ENCODE measurements around the gene BAHCC1.
A peak's percentile ranks its signal among the peaks of the same experiment; 100 is the strongest.

The BAHCC1 gene

DNA sequence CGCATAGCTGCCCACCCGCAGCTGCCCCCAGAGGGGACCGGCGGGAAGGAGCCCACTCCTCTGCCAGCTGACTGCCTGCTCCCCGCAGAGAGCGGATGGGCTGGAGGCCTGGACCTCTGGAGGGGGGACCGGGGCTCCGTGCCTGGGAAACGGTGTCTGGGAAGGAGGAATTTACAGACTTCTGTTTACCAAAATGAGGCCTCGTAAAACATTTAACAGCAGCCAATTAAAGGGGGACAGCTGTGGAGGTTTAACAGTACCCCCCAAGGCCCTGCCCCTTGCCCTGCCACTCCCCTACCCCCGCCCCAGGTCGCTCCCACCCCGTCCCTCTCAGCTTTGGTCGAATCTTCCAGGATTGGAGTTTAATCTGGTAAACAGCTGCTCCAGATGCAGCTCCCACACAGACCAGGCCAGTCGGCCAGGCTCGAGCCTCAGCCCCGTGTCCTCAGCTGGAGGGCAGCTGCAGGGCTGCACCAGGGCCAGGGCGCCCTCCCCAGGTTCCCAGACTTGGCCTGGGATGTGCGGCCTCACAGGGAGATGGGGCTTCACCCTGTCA, 41.1 kb downstream of the BAHCC1 start:
- Histone ChIP-seq H3K4me1 (ENCODE audit: control insufficient read depth, insufficient read depth, low read length) (peaks cover 5% of the 10 kb centered on the region), H3K36me3 (ENCODE audit: control insufficient read depth, insufficient read depth, low read length) (no peaks in the 10 kb centered on the region), H3K27ac (ENCODE audit: low read depth, low read length) (peak overlapping the region; percentile 56), H3K9ac (ENCODE audit: low read length) (no peak overlapping the region), H3K4me3 (ENCODE audit: low read length) (no peak overlapping the region), H3K27me3 (ENCODE audit: control insufficient read depth, insufficient read depth, low read length) (no peaks in the 10 kb centered on the region)

DNA sequence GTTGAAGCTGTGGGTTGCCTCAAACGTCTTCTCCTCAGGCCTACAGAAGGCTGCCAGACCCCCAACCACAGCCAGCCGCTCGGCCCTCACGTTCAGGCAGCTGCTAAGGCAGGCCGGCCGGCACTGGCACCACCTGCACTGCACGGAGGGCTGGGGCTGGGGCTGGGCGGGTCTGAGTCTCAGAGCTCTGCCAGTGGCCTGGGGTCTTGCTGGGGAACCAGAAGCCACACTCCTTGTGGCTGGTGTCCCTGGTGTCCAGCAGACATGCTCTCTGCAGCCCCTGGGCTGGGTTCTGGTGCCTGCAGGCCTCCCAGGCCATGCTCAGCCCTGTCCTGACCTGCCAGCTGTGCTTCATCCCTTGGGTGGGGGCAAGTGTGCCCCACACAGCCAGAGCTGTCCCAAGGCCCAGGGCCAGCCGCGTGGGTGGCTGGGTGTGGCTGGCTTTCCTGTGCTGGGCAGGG, 42.0 kb downstream of the BAHCC1 start:
- Histone ChIP-seq H3K27ac (ENCODE audit: low read depth, low read length) (no peak overlapping the region), H3K4me3 (ENCODE audit: low read length) (no peak overlapping the region), H3K9ac (ENCODE audit: low read length) (no peak overlapping the region), H3K27me3 (ENCODE audit: control insufficient read depth, insufficient read depth, low read length) (no peaks in the 10 kb centered on the region), H3K36me3 (ENCODE audit: control insufficient read depth, insufficient read depth, low read length) (no peaks in the 10 kb centered on the region), H3K4me1 (ENCODE audit: control insufficient read depth, insufficient read depth, low read length) (peaks cover 5% of the 10 kb centered on the region)

GRCh38 chr17:81438007-81438659, 42.9 kb downstream of the BAHCC1 start:
- no peak overlapping the region for H3K4me3 ChIP-seq (ENCODE audit: low read length)
- H3K4me1 ChIP-seq (ENCODE audit: control insufficient read depth, insufficient read depth, low read length) = peaks cover 5% of the 10 kb centered on the region
- no peak overlapping the region for H3K9ac ChIP-seq (ENCODE audit: low read length)
- H3K27me3 ChIP-seq (ENCODE audit: control insufficient read depth, insufficient read depth, low read length) = no peaks in the 10 kb centered on the region
- no peak overlapping the region for H3K27ac ChIP-seq (ENCODE audit: low read depth, low read length)
- H3K36me3 ChIP-seq (ENCODE audit: control insufficient read depth, insufficient read depth, low read length) = no peaks in the 10 kb centered on the region

DNA sequence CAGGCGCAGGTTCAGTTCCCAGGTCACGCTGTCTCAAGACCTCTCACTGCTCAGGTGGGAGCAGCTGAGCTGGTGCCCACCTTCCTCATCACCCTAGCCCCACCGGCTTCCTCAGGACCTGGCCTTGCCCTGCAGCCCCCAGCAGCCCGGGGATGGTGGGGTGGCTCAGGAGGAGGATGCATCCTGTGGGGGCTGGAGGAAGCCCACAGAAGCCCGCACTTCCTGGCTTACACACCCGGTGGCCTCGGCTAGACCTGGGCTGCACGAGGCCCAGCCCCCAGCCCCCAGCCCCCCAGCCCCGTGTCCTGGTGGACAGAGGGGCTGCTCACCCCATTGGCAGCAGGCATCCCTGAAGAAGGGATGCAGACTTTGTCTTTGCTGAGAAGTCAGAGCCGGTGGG, 43.4 kb downstream of the BAHCC1 start:
- Histone ChIP-seq H3K27ac (ENCODE audit: low read depth, low read length) (no peak overlapping the region), H3K36me3 (ENCODE audit: control insufficient read depth, insufficient read depth, low read length) (no peaks in the 10 kb centered on the region), H3K4me3 (ENCODE audit: low read length) (no peak overlapping the region), H3K4me1 (ENCODE audit: control insufficient read depth, insufficient read depth, low read length) (peaks cover 5% of the 10 kb centered on the region), H3K9ac (ENCODE audit: low read length) (no peak overlapping the region), H3K27me3 (ENCODE audit: control insufficient read depth, insufficient read depth, low read length) (no peaks in the 10 kb centered on the region)

DNA sequence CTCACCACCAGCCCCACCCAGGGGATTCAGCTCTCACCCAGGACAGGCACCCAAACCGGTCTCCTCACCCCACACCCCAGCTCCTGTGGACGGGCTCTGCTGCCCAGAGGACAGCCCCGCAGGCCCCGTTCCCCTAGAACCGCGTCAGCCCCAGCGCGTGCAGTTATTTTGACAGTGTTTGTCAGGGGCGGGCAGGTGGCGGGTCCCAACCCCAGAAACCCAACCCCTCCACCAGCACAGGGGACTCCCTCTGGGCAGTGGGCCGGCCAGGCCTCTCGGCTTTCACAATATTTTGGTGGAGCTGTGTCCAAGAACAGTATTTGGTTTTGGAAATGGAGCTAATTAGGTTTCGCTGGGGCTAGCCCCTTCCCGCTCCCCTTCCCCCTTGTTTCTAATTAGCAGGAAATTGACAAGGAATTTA, 44.8 kb downstream of the BAHCC1 start:
- no peak overlapping the region for H3K27ac ChIP-seq (ENCODE audit: low read depth, low read length)
- H3K4me3 ChIP-seq (ENCODE audit: low read length) = no peak overlapping the region
- peaks cover 5% of the 10 kb centered on the region for H3K4me1 ChIP-seq (ENCODE audit: control insufficient read depth, insufficient read depth, low read length)
- no peaks in the 10 kb centered on the region for H3K36me3 ChIP-seq (ENCODE audit: control insufficient read depth, insufficient read depth, low read length)
- H3K27me3 ChIP-seq (ENCODE audit: control insufficient read depth, insufficient read depth, low read length) = no peaks in the 10 kb centered on the region
- no peak overlapping the region for H3K9ac ChIP-seq (ENCODE audit: low read length)

- H3K4me3 ChIP-seq (ENCODE audit: low read length) = no peak overlapping the region
- H3K27me3 ChIP-seq (ENCODE audit: control insufficient read depth, insufficient read depth, low read length) = no peaks in the 10 kb centered on the region
- no peak overlapping the region for H3K27ac ChIP-seq (ENCODE audit: low read depth, low read length)
- no peak overlapping the region for H3K9ac ChIP-seq (ENCODE audit: low read length)
- peaks cover 5% of the 10 kb centered on the region for H3K4me1 ChIP-seq (ENCODE audit: control insufficient read depth, insufficient read depth, low read length)
- no peaks in the 10 kb centered on the region for H3K36me3 ChIP-seq (ENCODE audit: control insufficient read depth, insufficient read depth, low read length)
Observed at GRCh38 chr17:81440511-81441244, 45.4 kb downstream of the BAHCC1 start.

GRCh38 chr17:81442791-81443190, 47.5 kb downstream of the BAHCC1 start:
- Histone ChIP-seq H3K27ac (ENCODE audit: low read depth, low read length) (no peak overlapping the region), H3K9ac (ENCODE audit: low read length) (no peak overlapping the region), H3K4me1 (ENCODE audit: control insufficient read depth, insufficient read depth, low read length) (no peaks in the 10 kb centered on the region), H3K4me3 (ENCODE audit: low read length) (no peak overlapping the region), H3K27me3 (ENCODE audit: control insufficient read depth, insufficient read depth, low read length) (no peaks in the 10 kb centered on the region), H3K36me3 (ENCODE audit: control insufficient read depth, insufficient read depth, low read length) (no peaks in the 10 kb centered on the region)

DNA sequence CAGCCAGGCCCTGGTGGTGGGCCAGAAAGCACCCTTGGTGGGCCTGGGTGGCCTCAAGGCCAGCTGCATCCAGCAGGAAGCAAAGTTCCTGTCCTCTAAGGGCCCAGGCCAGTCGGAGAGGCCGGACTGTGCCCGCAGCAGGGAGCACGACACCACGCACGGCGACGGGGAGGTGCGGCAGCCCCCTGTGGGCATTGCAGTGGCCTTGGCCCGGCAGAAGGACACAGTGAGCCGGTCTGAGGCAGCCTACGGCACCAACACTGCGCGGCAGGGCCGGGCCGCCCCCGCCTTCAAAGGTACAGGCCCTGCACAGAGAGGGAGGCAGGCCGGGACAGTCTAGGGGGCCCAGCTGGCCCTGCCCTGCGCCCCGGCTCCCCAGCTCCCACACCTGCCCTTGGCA, 48.0 kb downstream of the BAHCC1 start:
- H3K27me3 ChIP-seq (ENCODE audit: control insufficient read depth, insufficient read depth, low read length) = no peaks in the 10 kb centered on the region
- H3K36me3 ChIP-seq (ENCODE audit: control insufficient read depth, insufficient read depth, low read length) = no peaks in the 10 kb centered on the region
- H3K27ac ChIP-seq (ENCODE audit: low read depth, low read length) = no peak overlapping the region
- no peak overlapping the region for H3K9ac ChIP-seq (ENCODE audit: low read length)
- no peak overlapping the region for H3K4me3 ChIP-seq (ENCODE audit: low read length)
- H3K4me1 ChIP-seq (ENCODE audit: control insufficient read depth, insufficient read depth, low read length) = no peaks in the 10 kb centered on the region

GRCh38 chr17:81444610-81445339, 49.5 kb downstream of the BAHCC1 start:
- no peak overlapping the region for H3K27ac ChIP-seq (ENCODE audit: low read depth, low read length)
- no peaks in the 10 kb centered on the region for H3K4me1 ChIP-seq (ENCODE audit: control insufficient read depth, insufficient read depth, low read length)
- no peak overlapping the region for H3K9ac ChIP-seq (ENCODE audit: low read length)
- H3K4me3 ChIP-seq (ENCODE audit: low read length) = no peak overlapping the region
- no peaks in the 10 kb centered on the region for H3K27me3 ChIP-seq (ENCODE audit: control insufficient read depth, insufficient read depth, low read length)
- H3K36me3 ChIP-seq (ENCODE audit: control insufficient read depth, insufficient read depth, low read length) = no peaks in the 10 kb centered on the region

- Histone ChIP-seq H3K27ac (ENCODE audit: low read depth, low read length) (no peak overlapping the region), H3K4me1 (ENCODE audit: control insufficient read depth, insufficient read depth, low read length) (no peaks in the 10 kb centered on the region), H3K36me3 (ENCODE audit: control insufficient read depth, insufficient read depth, low read length) (no peaks in the 10 kb centered on the region), H3K27me3 (ENCODE audit: control insufficient read depth, insufficient read depth, low read length) (no peaks in the 10 kb centered on the region), H3K9ac (ENCODE audit: low read length) (no peak overlapping the region), H3K4me3 (ENCODE audit: low read length) (no peak overlapping the region)
Observed at GRCh38 chr17:81445642-81446503, 50.6 kb downstream of the BAHCC1 start.

DNA sequence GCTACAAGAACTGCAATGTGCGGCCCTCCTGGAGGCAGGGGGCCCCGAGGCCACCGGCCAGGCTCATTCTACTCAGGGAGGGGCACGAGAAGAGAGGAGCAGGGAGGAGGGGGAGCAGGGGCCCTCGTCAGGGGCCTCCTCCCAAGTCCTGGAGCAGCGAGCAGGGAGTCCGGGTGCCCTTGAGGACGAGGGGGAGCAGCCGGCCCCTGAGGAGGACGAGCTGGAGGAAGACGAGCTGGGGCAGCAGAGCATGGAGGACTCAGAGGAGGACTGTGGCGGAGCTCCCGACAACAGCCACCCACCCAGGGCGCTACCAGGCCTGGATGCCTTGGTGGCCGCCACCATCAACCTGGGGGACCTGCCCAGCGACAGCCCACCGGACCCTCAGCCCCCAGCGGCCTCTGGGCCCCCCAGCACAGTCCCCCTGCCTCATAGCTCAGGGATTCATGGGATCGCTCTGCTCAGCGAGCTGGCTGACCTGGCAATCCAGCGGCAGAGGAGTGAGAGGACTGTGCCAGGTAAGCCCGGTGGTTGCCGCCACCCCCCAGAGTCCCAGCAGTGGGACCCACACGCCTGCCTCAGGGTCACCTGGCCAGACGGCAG, 52.2 kb downstream of the BAHCC1 start:
- Histone ChIP-seq H3K27ac (ENCODE audit: low read depth, low read length) (no peak overlapping the region), H3K4me1 (ENCODE audit: control insufficient read depth, insufficient read depth, low read length) (no peaks in the 10 kb centered on the region), H3K27me3 (ENCODE audit: control insufficient read depth, insufficient read depth, low read length) (no peaks in the 10 kb centered on the region), H3K36me3 (ENCODE audit: control insufficient read depth, insufficient read depth, low read length) (no peaks in the 10 kb centered on the region), H3K9ac (ENCODE audit: low read length) (no peak overlapping the region), H3K4me3 (ENCODE audit: low read length) (no peak overlapping the region)

All from rectal smooth muscle tissue (tissue), 1 donor.